ENCODE measurements around the gene ADNP. TPM values are rescaled to one million over a fixed set of nuclear protein-coding genes. Genes with fewer than 3 reads are reported as not detected.

The ADNP gene
- polyA plus RNA-seq, 1 of the 3 experiments (the other 2 are of a cell fraction), result 13.3 TPM

DNA sequence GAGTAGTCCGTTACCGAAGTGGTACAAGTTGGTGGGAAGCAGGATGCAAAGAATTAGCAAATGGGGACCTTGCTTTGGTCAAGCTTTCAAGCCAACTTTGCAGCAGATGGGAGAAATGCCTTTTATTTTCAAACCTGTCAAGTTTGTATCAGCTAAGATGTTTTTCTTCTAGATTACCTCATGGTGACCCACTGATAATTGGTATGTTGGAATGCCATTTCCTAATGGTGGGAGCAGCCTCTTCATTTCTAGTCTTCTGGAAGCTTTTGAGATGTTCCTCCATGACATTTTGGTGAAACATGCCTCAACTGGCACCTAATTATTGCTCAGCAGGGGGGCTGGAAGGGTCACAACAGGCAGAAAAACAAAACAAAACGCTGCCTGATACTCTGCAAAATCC lies 43.7 kb downstream of the ADNP start:
- Histone ChIP-seq H3K9me3 (no peaks in the 10 kb centered on the region), H3K4me1 (ENCODE audit: control insufficient read depth in 1 of 2, insufficient read depth in 2 of 2, low read depth in 1 of 2, low read length in 1 of 2) (no peaks in the 10 kb centered on the region; a peak in 1 of 4 replicates), H4K20me1 (ENCODE audit: insufficient read depth) (peaks cover 12% of the 10 kb centered on the region), H2AFZ (ENCODE audit: low read depth) (no peak overlapping the region), H3K9me2 (no peaks in the 10 kb centered on the region), H3K4me3 (ENCODE audit: low read depth in 2 of 2, low read length in 1 of 2) (no peak overlapping the region), H3K79me2 (ENCODE audit: insufficient read depth) (peaks cover 37% of the 10 kb centered on the region; the same call in 1 of the 2 replicates), H3K27me3 (ENCODE audit: insufficient read depth) (no peaks in the 10 kb centered on the region), H3K4me2 (no peak overlapping the region), H3F3A (replicated peaks; ENCODE audit: insufficient read depth) (peaks cover 27% of the 10 kb centered on the region), H3K27ac (ENCODE audit: low read depth in 2 of 2, low read length in 1 of 2) (no peak overlapping the region), H3K36me3 (replicated peaks in 1 of 2; ENCODE audit: control insufficient read depth in 1 of 2, insufficient read depth in 2 of 2, low read length in 1 of 2) (peaks cover 53% of the 10 kb centered on the region in 2 experiments), H3K9ac (no peak overlapping the region)
- CTCF ChIA-PET, result interaction anchor here (1.2 to 2.3 kb wide), 3 partner anchors 19 to 69 kb away, joined by 3 to 8 read pairs (median 3); no protein-coding TSS in a partner anchor
- 92% methylated on average over 3 of the region's 3 CpGs for WGBS (ENCODE audit: low lambda C conversion rate)
- TF ChIP-seq FOXM1 (IDR thresholded peaks at IDR 0.05; ENCODE audit: low read depth), result no peak
- TF ChIP-seq, protein P1, sequence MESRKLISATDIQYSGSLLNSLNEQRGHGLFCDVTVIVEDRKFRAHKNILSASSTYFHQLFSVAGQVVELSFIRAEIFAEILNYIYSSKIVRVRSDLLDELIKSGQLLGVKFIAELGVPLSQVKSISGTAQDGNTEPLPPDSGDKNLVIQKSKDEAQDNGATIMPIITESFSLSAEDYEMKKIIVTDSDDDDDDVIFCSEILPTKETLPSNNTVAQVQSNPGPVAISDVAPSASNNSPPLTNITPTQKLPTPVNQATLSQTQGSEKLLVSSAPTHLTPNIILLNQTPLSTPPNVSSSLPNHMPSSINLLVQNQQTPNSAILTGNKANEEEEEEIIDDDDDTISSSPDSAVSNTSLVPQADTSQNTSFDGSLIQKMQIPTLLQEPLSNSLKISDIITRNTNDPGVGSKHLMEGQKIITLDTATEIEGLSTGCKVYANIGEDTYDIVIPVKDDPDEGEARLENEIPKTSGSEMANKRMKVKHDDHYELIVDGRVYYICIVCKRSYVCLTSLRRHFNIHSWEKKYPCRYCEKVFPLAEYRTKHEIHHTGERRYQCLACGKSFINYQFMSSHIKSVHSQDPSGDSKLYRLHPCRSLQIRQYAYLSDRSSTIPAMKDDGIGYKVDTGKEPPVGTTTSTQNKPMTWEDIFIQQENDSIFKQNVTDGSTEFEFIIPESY (IDR thresholded peaks at IDR 0.05; ENCODE audit: borderline replicate concordance, low read depth), result no peak
- TF ChIP-seq MEF2A (IDR thresholded peaks at IDR 0.05; ENCODE audit: borderline replicate concordance, low read depth), result no peak
- DNase-seq, result no peak
- POLR2A ChIA-PET, result no interaction called here

DNA sequence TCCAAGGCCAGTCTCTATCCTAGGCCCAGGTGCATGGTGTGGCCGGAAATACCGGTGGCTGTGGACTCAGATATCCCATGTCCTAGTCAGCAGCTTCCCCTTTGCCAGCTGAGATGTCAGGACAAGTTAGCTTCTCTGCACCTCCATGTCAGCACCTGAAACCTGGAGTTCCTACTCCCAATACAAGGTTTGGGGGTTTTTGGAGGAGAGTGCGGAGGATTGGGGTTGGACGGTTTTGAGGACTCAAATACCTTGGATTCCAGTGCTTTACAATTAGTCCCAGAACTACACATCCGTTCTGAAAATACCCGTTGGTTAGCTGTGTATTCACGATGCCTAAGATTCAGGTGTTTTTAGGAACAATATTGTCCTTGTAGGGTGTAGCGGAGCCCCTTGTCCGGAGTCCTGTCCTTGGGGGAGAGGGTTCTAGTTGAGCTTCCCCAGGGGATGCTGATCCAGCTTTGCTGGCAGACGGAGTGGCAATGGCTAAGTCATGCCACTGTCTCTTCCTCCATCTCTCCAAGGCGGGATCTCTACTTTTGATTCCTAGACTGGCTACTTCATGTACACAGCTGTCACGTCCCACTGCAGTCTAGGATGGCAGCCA lies 45.0 kb downstream of the ADNP start:
- Histone ChIP-seq H3K9me2 (no peaks in the 10 kb centered on the region), H3K4me3 (ENCODE audit: low read depth in 2 of 2, low read length in 1 of 2) (no peak overlapping the region), H3K4me2 (no peak overlapping the region), H3K79me2 (ENCODE audit: insufficient read depth) (peaks cover 25% of the 10 kb centered on the region; the same call in 1 of the 2 replicates), H2AFZ (ENCODE audit: low read depth) (no peak overlapping the region), H4K20me1 (ENCODE audit: insufficient read depth) (peaks cover 11% of the 10 kb centered on the region), H3K36me3 (replicated peaks in 1 of 2; ENCODE audit: control insufficient read depth in 1 of 2, insufficient read depth in 2 of 2, low read length in 1 of 2) (peaks cover 41 to 43% of the 10 kb centered on the region in 2 experiments), H3K4me1 (ENCODE audit: control insufficient read depth in 1 of 2, insufficient read depth in 2 of 2, low read depth in 1 of 2, low read length in 1 of 2) (no peaks in the 10 kb centered on the region; a peak in 1 of 4 replicates), H3K9ac (no peak overlapping the region), H3F3A (replicated peaks; ENCODE audit: insufficient read depth) (peaks cover 27% of the 10 kb centered on the region), H3K27me3 (ENCODE audit: insufficient read depth) (no peaks in the 10 kb centered on the region), H3K27ac (ENCODE audit: low read depth in 2 of 2, low read length in 1 of 2) (no peak overlapping the region), H3K9me3 (no peaks in the 10 kb centered on the region)
- ChIA-PET POLR2A (no interaction called here), CTCF (interaction anchor here (1.5 to 2.3 kb wide), 3 partner anchors 12 to 92 kb away, joined by 4 to 8 read pairs (median 5); no protein-coding TSS in a partner anchor)
- DNase-seq, result no peak
- TF ChIP-seq SMC3 (IDR thresholded peaks at IDR 0.05; ENCODE audit: low read depth, low read length) (no peak), TEAD4 (IDR thresholded peaks at IDR 0.05; ENCODE audit: borderline replicate concordance, insufficient read depth) (no peak), MXI1 (IDR thresholded peaks at IDR 0.05; ENCODE audit: low read depth, low read length) (no peak), CHD2 (IDR thresholded peaks at IDR 0.05; ENCODE audit: low read length, partially characterized antibody) (no peak), GABPA (IDR thresholded peaks at IDR 0.05; ENCODE audit: low read depth) (no peak), YY1 (IDR thresholded peaks at IDR 0.05; ENCODE audit: low read depth) (no peak), RXRA (IDR thresholded peaks at IDR 0.05; ENCODE audit: borderline replicate concordance, low read depth) (no peak), ELF1 (IDR thresholded peaks at IDR 0.05) (no peak), RCOR1 (IDR thresholded peaks at IDR 0.05; ENCODE audit: low read length) (no peak), FOXM1 (IDR thresholded peaks at IDR 0.05; ENCODE audit: low read depth) (no peak)
- TF ChIP-seq, protein P2, sequence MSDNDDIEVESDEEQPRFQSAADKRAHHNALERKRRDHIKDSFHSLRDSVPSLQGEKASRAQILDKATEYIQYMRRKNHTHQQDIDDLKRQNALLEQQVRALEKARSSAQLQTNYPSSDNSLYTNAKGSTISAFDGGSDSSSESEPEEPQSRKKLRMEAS (IDR thresholded peaks at IDR 0.05; ENCODE audit: low read depth), result no peak
- WGBS (ENCODE audit: low lambda C conversion rate), result 92% methylated on average over 12 of the region's 12 CpGs

All from SK-N-SH (cell line).